Measurements from ENCODE around the gene KATNAL1. TPM values are rescaled to one million over a fixed set of nuclear protein-coding genes. Genes with fewer than 3 reads are reported as not detected.

The KATNAL1 gene
- 14.7 and 15.1 TPM in 2 replicates for total RNA-seq

GRCh38 chr13:30307194-30307970 lies at the start of gene KATNAL1:
Gene KATNAL1 (minus strand): TSS chr13:30307551. CDS start chr13:30283777, 23,774 bp downstream.

Other genes with a start within 250 kb of the KATNAL1 start
- gene UBE2L5, start 114.9 kb upstream of the KATNAL1 start, total RNA-seq = not detected in 2 replicates
- gene HMGB1, start 158.4 kb upstream of the KATNAL1 start, total RNA-seq = 189 and 314 TPM in 2 replicates

All from dermis lymphatic vessel endothelial cell (primary cell).